ENCODE data around the gene PRR5L. TPM values are rescaled to one million over a fixed set of nuclear protein-coding genes. Genes with fewer than 3 reads are reported as not detected.

The PRR5L gene
- total and polyA plus RNA-seq, 2 experiments from 2014 or later = 0.70 to 2.6 TPM

GRCh38 chr11:36363361-36364268, 67.5 kb downstream of the PRR5L start:
- H3K27ac ChIP-seq = no peak overlapping the region
- H3K4me1 ChIP-seq (ENCODE audit: low read depth) = peaks cover 11% of the 10 kb centered on the region
- H3K4me3 ChIP-seq = no peak overlapping the region
- no peaks in the 10 kb centered on the region for H3K36me3 ChIP-seq
- peaks cover 15% of the 10 kb centered on the region for H3K27me3 ChIP-seq
- peak in 1 of 2 donors; percentile 22 for DNase-seq (ENCODE audit: low read depth in 1 of 2, low spot score in 1 of 2)
- no peaks in the 10 kb centered on the region for H3K9me3 ChIP-seq (ENCODE audit: low read depth)
- no peak for TF ChIP-seq CTCF (IDR thresholded peaks at IDR 0.05; ENCODE audit: low read depth, low read length)

GRCh38 chr11:36364551-36365325, 68.7 kb downstream of the PRR5L start:
- H3K4me3 ChIP-seq = no peak overlapping the region
- H3K36me3 ChIP-seq = no peaks in the 10 kb centered on the region
- H3K4me1 ChIP-seq (ENCODE audit: low read depth) = peaks cover 11% of the 10 kb centered on the region
- TF ChIP-seq CTCF (IDR thresholded peaks at IDR 0.05; ENCODE audit: low read depth, low read length) = no peak
- no peaks in the 10 kb centered on the region for H3K9me3 ChIP-seq (ENCODE audit: low read depth)
- no peak overlapping the region for H3K27ac ChIP-seq
- DNase-seq (ENCODE audit: low read depth in 1 of 2, low spot score in 1 of 2) = no peak
- H3K27me3 ChIP-seq = peaks cover 11% of the 10 kb centered on the region

GRCh38 chr11:36365907-36366306, 69.8 kb downstream of the PRR5L start:
- H3K9me3 ChIP-seq (ENCODE audit: low read depth) = no peaks in the 10 kb centered on the region
- no peak for TF ChIP-seq CTCF (IDR thresholded peaks at IDR 0.05; ENCODE audit: low read depth, low read length)
- no peak overlapping the region for H3K27ac ChIP-seq
- H3K4me1 ChIP-seq (ENCODE audit: low read depth) = peaks cover 11% of the 10 kb centered on the region
- H3K36me3 ChIP-seq = no peaks in the 10 kb centered on the region
- no peak overlapping the region for H3K4me3 ChIP-seq
- H3K27me3 ChIP-seq = peaks cover 11% of the 10 kb centered on the region
- peak in 1 of 2 donors; percentile 66 for DNase-seq (ENCODE audit: low read depth in 1 of 2, low spot score in 1 of 2)

GRCh38 chr11:36367806-36368680, 72.0 kb downstream of the PRR5L start:
- Histone ChIP-seq H3K9me3 (ENCODE audit: low read depth) (no peaks in the 10 kb centered on the region), H3K27ac (no peak overlapping the region), H3K36me3 (no peaks in the 10 kb centered on the region), H3K27me3 (peaks cover 11% of the 10 kb centered on the region), H3K4me1 (ENCODE audit: low read depth) (peaks cover 8% of the 10 kb centered on the region), H3K4me3 (no peak overlapping the region)
- TF ChIP-seq CTCF (IDR thresholded peaks at IDR 0.05; ENCODE audit: low read depth, low read length) = no peak
- peak in 1 of 2 donors; percentile 83 for DNase-seq (ENCODE audit: low read depth in 1 of 2, low spot score in 1 of 2)

- Histone ChIP-seq H3K27me3 (peaks cover 38% of the 10 kb centered on the region), H3K4me1 (ENCODE audit: low read depth) (no peaks in the 10 kb centered on the region), H3K27ac (no peak overlapping the region), H3K36me3 (no peaks in the 10 kb centered on the region), H3K4me3 (no peak overlapping the region), H3K9me3 (ENCODE audit: low read depth) (no peaks in the 10 kb centered on the region)
- no peak for DNase-seq (ENCODE audit: low read depth in 1 of 2, low spot score in 1 of 2)
- no peak for TF ChIP-seq CTCF (IDR thresholded peaks at IDR 0.05; ENCODE audit: low read depth, low read length)
These were observed 75.1 kb downstream of the PRR5L start for GRCh38 chr11:36371181-36371580.
